GM23248 (cell line): ENCODE measurements around the gene RNF207. TPM values are rescaled to one million over a fixed set of nuclear protein-coding genes. Genes with fewer than 3 reads are reported as not detected.

ENCODE experiments used
- DNase-seq: peaks from one replicate; pipeline ENCODE4 v3.0.0-alpha.2; 2015
- H2AFZ ChIP-seq: fragments of 200-600 bp; sonication (generic); 2 replicates; pipeline ENCODE4 v1.6.1; 2016; ENCODE audit warnings: antibody characterized with exemption
- H3F3A ChIP-seq: fragments of 200-600 bp; sonication (generic); 2 replicates; pipeline ENCODE4 v1.6.1; 2016; ENCODE audit warnings: mild to moderate bottlenecking, antibody characterized with exemption, mixed run types; ENCODE audit not compliant: insufficient read depth
- H3K27ac ChIP-seq: fragments of 200-600 bp; sonication (generic); 2 replicates; pipeline ENCODE4 v1.5.1; 2016; ENCODE audit warnings: mild to moderate bottlenecking
- H3K27me3 ChIP-seq: fragments of 200-600 bp; sonication (generic); replicated peaks from 2 replicates; pipeline ENCODE4 v1.6.1; 2016; ENCODE audit warnings: mild to moderate bottlenecking; ENCODE audit not compliant: insufficient read depth
- H3K36me3 ChIP-seq: fragments of 200-600 bp; sonication (generic); 2 replicates; pipeline ENCODE4 v1.6.1; 2016; ENCODE audit warnings: low read depth, mild to moderate bottlenecking
- H3K4me1 ChIP-seq: fragments of 200-600 bp; sonication (generic); 2 replicates; pipeline ENCODE4 v1.6.1; 2016; ENCODE audit warnings: mild to moderate bottlenecking; ENCODE audit not compliant: insufficient read depth
- H3K4me2 ChIP-seq: fragments of 200-600 bp; sonication (generic); one replicate; pipeline ENCODE4 v1.6.1; 2016; ENCODE audit warnings: mild to moderate bottlenecking; ENCODE audit not compliant: unreplicated experiment
- H3K4me3 ChIP-seq: fragments of 200-600 bp; sonication (generic); 2 replicates; pipeline ENCODE4 v1.5.1; 2016; ENCODE audit warnings: mild to moderate bottlenecking
- H3K79me2 ChIP-seq: fragments of 200-600 bp; sonication (generic); 2 replicates; pipeline ENCODE4 v1.6.1; 2016; ENCODE audit warnings: mild to moderate bottlenecking; ENCODE audit not compliant: insufficient read depth
- H3K9ac ChIP-seq: fragments of 200-600 bp; sonication (generic); 2 replicates; pipeline ENCODE4 v1.6.1; 2016; ENCODE audit warnings: mild to moderate bottlenecking
- H3K9me2 ChIP-seq: fragments of 200-600 bp; sonication (generic); 2 replicates; pipeline ENCODE4 v1.6.1; 2016; ENCODE audit warnings: mixed run types, mild to moderate bottlenecking, moderate library complexity; ENCODE audit not compliant: insufficient read depth
- H3K9me3 ChIP-seq: fragments of 200-600 bp; sonication (generic); one replicate; pipeline ENCODE4 v1.6.1; 2017; ENCODE audit warnings: low read depth
- H4K20me1 ChIP-seq: fragments of 200-600 bp; sonication (generic); 2 replicates; pipeline ENCODE4 v1.6.0; 2016; ENCODE audit not compliant: insufficient read depth
- EZH2 ChIP-seq: fragments of 200-600 bp; sonication (generic); IDR thresholded peaks from 2 replicates; pipeline ENCODE4 v1.6.1; 2018; ENCODE audit warnings: antibody characterized with exemption, mild to moderate bottlenecking; ENCODE audit not compliant: insufficient read depth, poor library complexity, severe bottlenecking
- EZH2phosphoT487 ChIP-seq: fragments of 200-600 bp; sonication (generic); IDR thresholded peaks from 2 replicates; pipeline ENCODE4 v1.6.1; 2018; ENCODE audit warnings: antibody characterized with exemption, moderate library complexity, mild to moderate bottlenecking, low read depth; ENCODE audit not compliant: insufficient read depth
- WGBS, 2 experiments: methylation state at CpG; one replicate each; pipeline ENCODE4 v1.1.6; 2015 to 2017; ENCODE audit warnings: low lambda C conversion rate in 2 of 2, low coverage in 1 of 2; ENCODE audit errors: missing lambda C conversion rate in 2 of 2; 5-methylcytosine and 5-hydroxymethylcytosine counted together
- in situ Hi-C: fragments of 300-500 bp; cut with MboI; formaldehyde crosslinking; loops from 2 replicates; pipeline ENCODE4 v1.15.0; 2020
- polyA plus RNA-seq: library from polyadenylated mRNA; unstranded; fragments of >200 nt; fragmentation: Nextera tagmentation; extraction: Ambion mirVana; gene quantifications from 2 replicates; pipeline ENCODE4 v1.2.1, GENCODE V29; 2016
- total RNA-seq: library from RNA; depleted of rRNA; stranded (reverse); fragments of >200 nt; shearing (Covaris generic); gene quantifications from 2 replicates; pipeline ENCODE4 v1.2.3, GENCODE V29; 2014

The RNF207 gene
- total and polyA plus RNA-seq, 2 experiments from 2014 or later: 8.6 to 30.3 TPM

- Histone ChIP-seq H3K9me3 (no peaks in the 10 kb centered on the region), H3K9ac (no peak overlapping the region), H3K79me2 (no peaks in the 10 kb centered on the region), H3K9me2 (no peaks in the 10 kb centered on the region), H4K20me1 (no peaks in the 10 kb centered on the region), H3F3A (no peaks in the 10 kb centered on the region), H3K4me2 (no peak overlapping the region), H2AFZ (no peak overlapping the region), H3K4me3 (no peak overlapping the region), H3K4me1 (no peaks in the 10 kb centered on the region), H3K27ac (no peak overlapping the region), H3K36me3 (no peaks in the 10 kb centered on the region), H3K27me3 (peaks cover 21% of the 10 kb centered on the region)
- DNase-seq: no peak
- TF ChIP-seq EZH2phosphoT487 (no peak), EZH2 (no peak)
- in situ Hi-C loops: no loop called here
- WGBS, 2 experiments: 41 to 54% methylated on average over 5 to 7 of the region's 7 CpGs
Observed at GRCh38 chr1:6162341-6162740, 43.6 kb upstream of the RNF207 start.

- H3K79me2 ChIP-seq: no peaks in the 10 kb centered on the region
- H3K4me3 ChIP-seq: no peak overlapping the region
- no peaks in the 10 kb centered on the region for H4K20me1 ChIP-seq
- no peak for DNase-seq
- TF ChIP-seq EZH2phosphoT487: no peak
- peaks cover 21% of the 10 kb centered on the region for H3K27me3 ChIP-seq
- no peaks in the 10 kb centered on the region for H3K9me2 ChIP-seq
- H3K9ac ChIP-seq: no peak overlapping the region
- no peaks in the 10 kb centered on the region for H3K9me3 ChIP-seq
- no peak overlapping the region for H3K27ac ChIP-seq
- no peaks in the 10 kb centered on the region for H3F3A ChIP-seq
- no peaks in the 10 kb centered on the region for H3K36me3 ChIP-seq
- in situ Hi-C loops: no loop called here
- H3K4me1 ChIP-seq: no peaks in the 10 kb centered on the region
- no peak overlapping the region for H3K4me2 ChIP-seq
- no peak overlapping the region for H2AFZ ChIP-seq
- 59 to 67% methylated on average over 11 to 13 of the region's 13 CpGs for WGBS, 2 experiments
Observed at GRCh38 chr1:6162773-6163172, 43.1 kb upstream of the RNF207 start.

GRCh38 chr1:6163191-6163972, 42.5 kb upstream of the RNF207 start:
- H2AFZ ChIP-seq: no peak overlapping the region
- no peak overlapping the region for H3K4me3 ChIP-seq
- no peaks in the 10 kb centered on the region for H3K79me2 ChIP-seq
- H3K27ac ChIP-seq: no peak overlapping the region
- no peaks in the 10 kb centered on the region for H3K36me3 ChIP-seq
- H4K20me1 ChIP-seq: no peaks in the 10 kb centered on the region
- no peaks in the 10 kb centered on the region for H3K4me1 ChIP-seq
- no peaks in the 10 kb centered on the region for H3F3A ChIP-seq
- 57 to 58% methylated on average over 15 of the region's 15 CpGs for WGBS, 2 experiments
- TF ChIP-seq EZH2 (no peak), EZH2phosphoT487 (no peak)
- H3K4me2 ChIP-seq: no peak overlapping the region
- no peaks in the 10 kb centered on the region for H3K9me2 ChIP-seq
- no peak for DNase-seq
- in situ Hi-C loops: no loop called here
- H3K9ac ChIP-seq: no peak overlapping the region
- H3K27me3 ChIP-seq: peaks cover 21% of the 10 kb centered on the region
- no peaks in the 10 kb centered on the region for H3K9me3 ChIP-seq

GRCh38 chr1:6163973-6164617, 41.8 kb upstream of the RNF207 start:
- H3K4me3 ChIP-seq: no peak overlapping the region
- H3K79me2 ChIP-seq: no peaks in the 10 kb centered on the region
- no peak overlapping the region for H3K27ac ChIP-seq
- H2AFZ ChIP-seq: no peak overlapping the region
- no peak overlapping the region for H3K9ac ChIP-seq
- TF ChIP-seq EZH2phosphoT487: no peak
- no peak for TF ChIP-seq EZH2
- DNase-seq: no peak
- in situ Hi-C loops: no loop called here
- H4K20me1 ChIP-seq: no peaks in the 10 kb centered on the region
- H3K9me3 ChIP-seq: no peaks in the 10 kb centered on the region
- no peak overlapping the region for H3K4me2 ChIP-seq
- no peaks in the 10 kb centered on the region for H3K4me1 ChIP-seq
- H3K9me2 ChIP-seq: no peaks in the 10 kb centered on the region
- H3K27me3 ChIP-seq: peaks cover 21% of the 10 kb centered on the region
- H3F3A ChIP-seq: no peaks in the 10 kb centered on the region
- no peaks in the 10 kb centered on the region for H3K36me3 ChIP-seq
- WGBS, 2 experiments: 63 to 64% methylated on average over 19 of the region's 19 CpGs
